HG02798 (cell line): ENCODE results near the gene C2CD4B.

Experiments used
- ATAC-seq: cut with Tn5 transposase; IDR thresholded peaks from one replicate; pipeline ENCODE4 v1.9.1; 2021; ENCODE audit warnings: mild to moderate bottlenecking; ENCODE audit not compliant: unreplicated experiment, poor library complexity

Gene C2CD4B

GRCh38 chr15:62150445-62150844, 14.6 kb downstream of the C2CD4B start:
- no peak for ATAC-seq

GRCh38 chr15:62149729-62150128, 15.4 kb downstream of the C2CD4B start:
- no peak for ATAC-seq

- no peak for ATAC-seq
Measured at GRCh38 chr15:62147551-62147950, 17.5 kb downstream of the C2CD4B start.

DNA sequence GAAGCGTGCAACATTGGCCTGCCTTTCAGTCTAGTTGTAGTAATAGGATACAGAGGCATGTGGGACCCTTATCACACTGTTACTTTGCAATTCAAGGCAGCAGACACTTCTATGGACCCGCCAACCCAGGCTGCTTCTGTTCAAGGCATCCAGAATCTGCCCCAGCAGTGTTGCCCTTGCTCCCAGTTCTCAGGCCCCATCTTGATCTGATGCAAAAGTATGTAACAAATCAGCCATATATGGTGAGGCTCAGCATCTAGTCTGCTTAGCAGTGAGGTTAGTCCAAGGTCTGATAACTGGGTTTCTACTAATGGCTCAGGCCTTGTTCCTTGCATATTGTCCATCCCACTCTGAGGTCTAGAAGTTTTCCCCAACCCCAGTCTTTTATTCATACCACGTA, 17.9 kb downstream of the C2CD4B start:
- no peak for ATAC-seq

- ATAC-seq: no peak
Measured at GRCh38 chr15:62145015-62145735, 19.9 kb downstream of the C2CD4B start.

- ATAC-seq: no peak
Measured at GRCh38 chr15:62142736-62143135, 22.3 kb downstream of the C2CD4B start.

- ATAC-seq: no peak
Measured at GRCh38 chr15:62141643-62142588, 23.2 kb downstream of the C2CD4B start.

- no peak for ATAC-seq
Measured at GRCh38 chr15:62141200-62141599, 23.9 kb downstream of the C2CD4B start.

- ATAC-seq: no peak
Measured at GRCh38 chr15:62138124-62138523, 27.0 kb downstream of the C2CD4B start.

DNA sequence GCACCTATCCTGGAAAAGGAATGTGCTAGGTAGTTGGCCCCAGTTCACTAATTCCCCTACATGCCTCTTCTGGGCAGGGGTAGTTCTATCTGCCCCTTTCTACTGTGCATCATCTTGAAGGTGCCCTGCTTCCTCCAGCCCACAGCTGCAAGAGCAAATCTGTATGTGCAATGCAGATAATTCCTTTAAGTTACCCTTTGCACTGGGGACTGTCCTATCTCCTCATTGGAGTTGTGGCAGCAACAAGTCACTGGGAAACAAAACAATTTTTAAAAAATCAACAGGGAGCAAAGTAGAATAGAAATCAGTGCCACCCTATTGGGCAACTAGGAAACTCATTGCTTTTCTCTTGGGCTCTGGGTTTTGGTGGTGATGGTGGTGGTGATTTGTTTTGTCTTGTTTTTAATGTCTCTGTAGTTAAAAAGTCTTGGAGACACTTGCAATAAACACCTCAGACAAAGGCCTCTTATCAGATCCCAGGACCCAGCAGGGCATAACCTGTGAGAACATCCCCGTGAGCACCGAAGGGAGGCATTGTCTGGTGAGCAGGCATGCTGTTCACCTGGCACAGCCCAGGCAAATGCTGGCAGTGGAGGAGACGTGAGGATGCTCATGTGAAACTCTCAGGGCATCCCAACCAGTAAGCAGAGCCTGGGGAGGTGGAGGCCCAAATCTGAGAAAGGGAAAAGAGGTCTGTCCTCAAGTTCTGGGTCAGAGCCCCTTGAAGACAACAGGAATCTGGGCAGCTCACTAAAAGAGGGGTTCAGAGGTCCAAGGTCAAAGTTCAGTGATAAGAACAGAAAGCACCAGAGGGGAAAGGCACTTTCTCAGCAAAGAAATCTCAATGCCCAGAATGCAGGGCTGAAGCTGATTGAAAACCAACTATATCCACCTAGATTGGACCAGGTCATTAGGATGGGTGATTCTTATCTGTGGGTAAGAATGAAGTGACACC, 27.9 kb downstream of the C2CD4B start:
- no peak for ATAC-seq

- ATAC-seq: no peak
Measured at GRCh38 chr15:62135532-62136134, 29.5 kb downstream of the C2CD4B start.

GRCh38 chr15:62133141-62133540, 31.9 kb downstream of the C2CD4B start:
- no peak for ATAC-seq

DNA sequence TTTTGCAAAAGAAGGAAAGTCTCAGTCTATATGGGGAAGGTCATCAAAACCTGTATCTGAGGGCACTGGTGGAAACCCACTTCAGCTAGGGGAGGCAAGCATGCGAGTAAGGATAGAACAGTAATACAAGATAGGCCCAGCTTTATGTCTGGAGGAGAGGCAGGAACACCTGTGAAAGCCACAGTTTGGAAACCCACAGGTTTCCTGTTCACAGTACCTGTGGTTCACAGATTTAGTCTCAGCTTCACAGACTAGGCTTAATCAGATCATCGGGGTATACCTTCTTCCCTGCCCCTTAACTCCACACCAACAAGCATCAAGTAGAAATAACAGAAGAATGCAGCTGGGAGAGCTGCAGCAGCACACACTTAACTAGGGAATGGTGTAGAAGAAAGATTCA, 36.2 kb downstream of the C2CD4B start:
- no peak for ATAC-seq

GRCh38 chr15:62126364-62126763, 38.7 kb downstream of the C2CD4B start:
- ATAC-seq: no peak

DNA sequence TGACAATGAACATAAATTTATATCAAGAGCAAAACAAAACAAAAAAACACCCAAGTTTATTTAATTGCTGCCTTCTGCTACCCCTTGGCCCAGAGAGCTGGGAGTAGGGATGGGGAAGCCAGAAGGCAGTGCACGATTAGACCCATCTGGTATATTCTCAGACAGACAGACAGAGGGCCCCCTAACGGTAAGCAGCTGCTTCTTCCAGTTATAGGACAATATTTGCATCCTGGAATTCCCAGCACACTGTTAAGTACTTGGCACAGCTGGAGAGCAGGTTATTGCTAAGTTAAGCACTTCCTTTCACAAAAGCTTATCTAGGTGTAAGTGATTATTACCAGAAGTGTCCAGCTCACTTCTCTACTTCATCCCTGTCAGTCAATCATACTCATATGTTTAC, 39.3 kb downstream of the C2CD4B start:
- ATAC-seq: no peak

GRCh38 chr15:62124973-62125303, 40.1 kb downstream of the C2CD4B start:
- ATAC-seq: no peak

DNA sequence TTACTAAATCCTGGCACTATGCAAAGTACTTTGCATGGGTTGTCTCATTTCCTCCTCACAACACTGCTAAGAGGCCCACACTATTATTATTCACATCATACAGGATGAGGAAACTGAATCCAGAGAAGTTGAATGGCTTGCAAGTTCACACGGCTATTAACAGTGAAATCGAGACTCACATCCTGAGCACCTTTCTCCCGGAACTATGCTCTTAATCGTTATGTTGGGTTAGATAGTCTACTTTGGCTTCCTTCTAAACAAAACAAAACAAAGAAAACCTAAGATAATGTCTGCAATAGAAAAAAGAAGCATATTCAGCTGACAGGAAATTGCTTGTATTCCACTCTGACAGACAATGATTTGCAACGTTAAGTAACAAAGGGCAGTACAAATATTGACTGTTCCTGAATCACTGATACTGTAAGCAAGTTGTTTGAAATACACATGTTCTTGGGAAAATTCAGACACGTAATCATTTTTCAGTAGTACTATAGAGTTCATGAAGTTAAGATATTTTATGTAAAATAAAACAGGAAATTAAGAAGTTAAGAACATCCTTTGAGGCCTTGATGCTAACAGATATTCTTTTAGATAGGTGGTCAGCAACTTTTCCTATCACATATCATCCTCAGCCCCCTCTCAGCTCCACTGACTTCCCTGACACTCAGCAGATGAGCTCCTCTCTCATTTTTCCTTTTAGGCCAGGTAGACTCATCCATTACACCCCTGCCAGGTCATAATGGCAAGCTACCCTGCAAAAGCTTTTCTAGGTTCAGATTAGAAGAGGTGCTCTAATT, 40.7 kb downstream of the C2CD4B start:
- ATAC-seq: no peak

- no peak for ATAC-seq
Measured at GRCh38 chr15:62122249-62122648, 42.8 kb downstream of the C2CD4B start.

GRCh38 chr15:62121273-62122015, 43.6 kb downstream of the C2CD4B start:
- no peak for ATAC-seq
